DMS79 treated with DMSO at 0.1 percent for 48 hours (cell line): Measurements from ENCODE around the gene STRA6.

ENCODE experiments used
- DNase-seq: peaks from one replicate; lab custom pipeline; 2025; lab: John Stamatoyannopoulos, UW

STRA6 gene, protein sequence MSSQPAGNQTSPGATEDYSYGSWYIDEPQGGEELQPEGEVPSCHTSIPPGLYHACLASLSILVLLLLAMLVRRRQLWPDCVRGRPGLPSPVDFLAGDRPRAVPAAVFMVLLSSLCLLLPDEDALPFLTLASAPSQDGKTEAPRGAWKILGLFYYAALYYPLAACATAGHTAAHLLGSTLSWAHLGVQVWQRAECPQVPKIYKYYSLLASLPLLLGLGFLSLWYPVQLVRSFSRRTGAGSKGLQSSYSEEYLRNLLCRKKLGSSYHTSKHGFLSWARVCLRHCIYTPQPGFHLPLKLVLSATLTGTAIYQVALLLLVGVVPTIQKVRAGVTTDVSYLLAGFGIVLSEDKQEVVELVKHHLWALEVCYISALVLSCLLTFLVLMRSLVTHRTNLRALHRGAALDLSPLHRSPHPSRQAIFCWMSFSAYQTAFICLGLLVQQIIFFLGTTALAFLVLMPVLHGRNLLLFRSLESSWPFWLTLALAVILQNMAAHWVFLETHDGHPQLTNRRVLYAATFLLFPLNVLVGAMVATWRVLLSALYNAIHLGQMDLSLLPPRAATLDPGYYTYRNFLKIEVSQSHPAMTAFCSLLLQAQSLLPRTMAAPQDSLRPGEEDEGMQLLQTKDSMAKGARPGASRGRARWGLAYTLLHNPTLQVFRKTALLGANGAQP

DNA sequence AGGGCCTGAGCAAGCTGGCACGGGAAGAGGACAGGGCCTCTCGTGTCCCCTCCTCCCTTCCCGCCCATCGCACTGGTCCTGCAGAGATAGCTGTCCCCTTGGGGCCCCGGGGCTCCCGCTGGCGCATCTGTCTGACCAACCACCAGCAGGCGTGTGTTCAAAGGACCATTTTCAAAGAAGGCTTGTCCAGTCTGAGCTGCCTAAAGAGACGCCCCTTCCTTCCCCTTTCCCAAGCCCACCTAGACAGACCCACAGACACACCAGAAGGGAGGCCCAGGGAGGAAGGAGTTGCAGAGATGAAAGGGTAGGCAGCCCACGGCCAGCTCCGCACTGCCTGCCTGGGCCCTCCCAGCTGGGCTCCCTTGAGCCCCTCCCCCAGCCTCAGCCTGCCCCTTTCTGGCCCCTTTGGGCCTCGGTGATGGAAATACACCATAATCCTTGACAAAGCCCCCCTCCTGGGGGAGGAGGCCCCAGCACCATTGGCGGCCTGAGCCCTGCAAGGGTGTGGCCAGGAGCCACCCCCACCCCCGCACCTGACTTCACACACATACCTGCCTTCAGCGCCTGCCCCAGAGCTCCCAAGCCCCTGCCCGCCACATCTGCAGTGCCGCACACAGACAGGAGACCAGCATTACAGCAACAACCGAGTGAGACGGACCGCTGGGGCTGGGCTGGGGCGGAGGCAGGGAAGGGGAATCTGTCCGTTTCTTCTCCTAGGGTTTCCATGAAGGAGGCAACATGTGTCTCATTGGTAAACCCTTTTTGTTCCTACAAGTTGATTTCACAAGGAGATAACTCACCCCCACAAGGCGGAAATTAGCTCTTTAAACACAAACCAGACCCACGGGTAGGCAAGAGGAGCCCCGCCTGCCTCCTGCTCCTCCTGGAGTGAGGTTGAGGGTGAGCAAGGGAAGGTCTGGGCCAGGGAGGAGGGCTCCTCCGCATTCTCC, at the start of gene STRA6:
TSS of gene STRA6 (minus strand) at position 336 of the 950 bp plus-strand sequence. CDS start 520 bp downstream, outside the sequence.
- DNase-seq = peak; percentile 79

DNA sequence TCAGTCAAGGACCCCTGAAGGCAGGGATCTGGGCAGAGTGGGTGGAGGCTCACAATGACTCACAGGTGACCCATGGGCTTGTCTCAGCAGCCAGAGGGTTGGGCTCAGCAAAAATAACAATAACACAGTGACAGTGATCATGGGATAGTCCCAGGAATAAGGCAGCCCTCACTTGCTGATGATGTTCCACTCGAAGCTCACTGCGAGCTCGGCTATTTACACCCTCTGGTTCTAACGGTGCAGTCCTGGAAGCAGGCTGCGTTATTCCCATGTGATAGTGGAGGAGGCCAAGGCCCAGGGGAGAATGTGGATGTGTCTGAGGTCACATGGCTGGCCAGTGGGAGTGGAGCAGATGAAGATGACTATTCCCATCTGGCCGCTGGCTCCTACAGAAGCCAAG, 49.7 kb upstream of the STRA6 start:
- DNase-seq = no peak

DNA sequence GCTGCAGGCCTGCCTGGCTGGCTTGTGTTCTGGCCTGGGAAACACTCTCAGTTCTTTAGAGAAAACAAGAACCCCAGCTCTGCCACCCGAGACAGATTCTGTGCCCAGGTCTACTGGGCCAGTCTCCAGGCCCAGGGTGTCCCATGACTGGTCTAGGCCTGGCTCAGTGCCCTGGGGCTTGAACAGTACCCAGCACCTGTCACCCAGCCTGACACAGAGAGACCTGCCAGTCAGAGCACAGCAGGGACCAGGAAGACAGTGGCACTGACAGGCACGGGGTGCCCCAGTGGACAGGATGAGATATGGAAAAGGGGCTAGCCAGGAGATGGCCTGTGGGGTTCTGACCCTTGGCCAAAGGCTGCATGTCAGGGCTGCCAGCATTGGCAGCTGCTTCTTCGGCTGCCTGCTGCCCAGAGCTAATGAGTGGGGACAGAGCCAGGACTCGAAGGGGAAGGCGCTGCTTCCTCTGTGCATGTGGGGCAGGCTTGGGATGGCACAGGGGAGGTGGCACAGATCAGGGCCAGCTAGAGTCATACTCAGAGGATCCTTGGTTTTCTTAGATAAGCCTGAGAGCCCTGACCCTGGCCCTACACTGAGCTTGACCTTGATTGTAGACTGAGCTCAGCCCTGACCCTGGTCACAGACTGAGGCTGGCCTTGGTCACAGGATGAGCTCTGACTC, 48.7 kb upstream of the STRA6 start:
- no peak for DNase-seq

DNA sequence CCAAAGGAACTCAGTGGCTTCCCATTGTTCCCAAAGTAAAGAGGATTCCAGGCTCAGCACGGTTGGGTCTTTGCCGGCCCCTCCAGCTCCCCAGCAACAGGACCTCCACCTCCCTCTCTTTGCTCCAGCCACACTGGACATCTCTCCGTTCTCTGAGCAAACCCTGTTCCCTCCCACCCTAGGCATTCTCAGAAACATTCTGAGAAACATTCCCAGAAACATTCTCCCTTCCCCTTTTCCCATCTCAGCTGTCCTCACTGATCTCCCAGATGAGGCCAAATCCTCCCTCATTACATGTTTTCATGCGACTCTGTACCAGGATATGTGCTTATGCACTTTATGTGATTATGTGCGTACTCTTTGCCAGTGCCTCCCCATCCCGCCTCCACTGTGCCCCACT, 47.7 kb upstream of the STRA6 start:
- no peak for DNase-seq

DNA sequence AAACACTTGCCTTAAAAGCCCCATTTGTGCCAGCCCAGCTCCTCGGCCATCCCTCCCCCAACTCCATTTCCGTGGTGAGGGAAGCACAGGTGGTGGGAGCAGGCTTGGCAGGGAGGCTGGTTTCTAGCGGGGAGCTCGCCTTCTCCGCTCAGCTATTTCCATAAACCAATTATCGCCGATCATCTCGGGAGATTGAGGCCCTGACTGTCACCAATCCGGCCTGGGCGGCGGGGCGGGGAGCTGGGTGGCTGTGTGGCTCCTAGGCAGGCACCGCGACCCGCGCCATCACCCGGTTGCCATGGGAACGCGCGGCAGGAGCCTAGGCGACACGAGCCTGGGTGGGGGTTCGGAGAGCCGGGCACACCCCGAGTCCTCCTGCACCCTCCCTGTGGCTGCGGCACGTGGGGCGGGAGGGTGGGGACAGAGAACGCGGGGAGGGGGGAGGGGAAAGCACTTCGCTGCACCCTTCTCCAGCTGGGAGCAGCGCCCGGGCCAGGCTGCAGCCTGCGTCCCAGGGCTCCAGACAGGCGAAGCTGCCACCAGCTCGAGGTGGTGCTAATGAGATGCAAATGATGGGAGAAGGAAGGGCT, 42.9 kb upstream of the STRA6 start:
- DNase-seq = peak; percentile 63

DNA sequence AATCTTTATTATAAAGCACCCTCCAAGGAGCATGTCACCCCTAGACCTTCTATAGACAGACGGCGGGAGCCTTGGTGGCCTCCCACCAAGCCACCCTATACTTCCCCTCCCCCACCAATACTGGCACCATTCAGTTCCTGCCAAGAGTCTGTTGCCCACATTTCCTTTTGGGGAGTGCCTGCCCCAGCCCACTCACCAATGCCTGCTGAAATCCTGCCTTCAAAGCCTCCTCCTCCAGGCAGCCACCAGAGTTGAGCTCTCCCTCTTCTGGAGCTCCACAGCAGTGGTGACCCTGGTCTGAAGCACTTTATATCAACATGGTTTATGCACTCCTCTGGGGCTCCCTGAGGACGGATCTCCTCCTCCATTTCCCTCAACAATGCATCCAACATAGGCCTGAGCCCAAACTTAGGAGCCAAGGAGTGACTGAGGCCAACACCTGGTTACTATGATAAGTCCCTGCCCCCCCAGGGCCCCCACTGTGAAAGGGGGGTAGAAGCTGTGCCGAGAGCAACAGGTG, 42.3 kb upstream of the STRA6 start:
- DNase-seq = no peak

DNA sequence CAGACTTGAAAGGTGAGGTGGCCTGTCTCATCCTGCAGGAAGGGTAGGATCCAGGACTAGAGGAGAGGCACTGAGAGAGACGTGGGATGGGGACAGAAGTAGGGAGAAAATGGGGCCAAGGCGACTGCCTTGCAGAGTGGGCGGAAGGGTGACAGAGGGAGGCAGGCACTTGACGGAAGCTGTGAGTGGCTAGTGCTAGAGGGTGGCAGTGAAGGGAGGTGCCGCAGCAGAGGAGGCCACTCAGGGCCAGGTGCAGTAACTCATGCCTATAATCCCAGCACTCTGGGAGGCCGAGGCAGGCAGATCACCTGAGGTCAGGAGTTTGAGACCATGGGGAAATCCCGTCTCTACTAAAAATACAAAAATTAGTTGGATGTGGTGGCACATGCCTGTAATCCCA, 40.8 kb upstream of the STRA6 start:
- DNase-seq = peak; percentile 33

DNA sequence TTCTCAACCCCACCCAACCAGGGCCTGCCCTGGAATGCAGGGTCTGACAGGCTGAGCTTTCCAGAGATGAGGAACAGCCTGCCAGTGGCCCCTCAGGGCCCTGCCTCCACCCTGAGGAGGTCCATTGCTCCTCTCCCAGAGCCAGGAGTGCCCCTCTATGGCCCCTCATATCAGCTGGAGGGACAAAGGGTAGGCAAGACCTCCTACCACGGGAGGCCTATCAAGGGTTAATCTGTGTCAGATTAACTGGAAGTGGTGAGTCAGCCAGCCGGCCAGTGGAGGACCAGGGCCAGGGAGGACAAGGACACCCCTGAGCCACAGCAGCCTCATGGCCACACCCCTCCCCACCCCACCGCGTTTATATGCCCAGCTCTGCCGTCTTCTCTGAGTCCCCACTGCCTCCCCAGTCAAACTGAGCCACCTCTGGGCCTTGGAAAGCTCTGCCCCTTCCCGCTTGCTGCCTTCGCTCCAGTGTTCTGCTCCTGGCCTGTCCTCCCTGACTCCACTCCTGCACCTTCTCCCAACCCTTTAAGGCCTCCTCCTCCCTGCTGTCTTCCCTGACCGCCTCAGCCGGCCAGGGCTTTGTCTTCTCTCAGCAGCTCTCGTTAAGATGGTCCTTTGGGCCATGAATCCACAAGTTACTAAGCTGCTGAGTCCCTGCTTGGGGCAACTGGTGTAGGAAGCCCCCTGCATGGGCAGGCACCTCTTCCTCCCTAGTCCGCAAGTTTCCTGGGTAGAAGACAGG, 40.0 kb upstream of the STRA6 start:
- no peak for DNase-seq

DNA sequence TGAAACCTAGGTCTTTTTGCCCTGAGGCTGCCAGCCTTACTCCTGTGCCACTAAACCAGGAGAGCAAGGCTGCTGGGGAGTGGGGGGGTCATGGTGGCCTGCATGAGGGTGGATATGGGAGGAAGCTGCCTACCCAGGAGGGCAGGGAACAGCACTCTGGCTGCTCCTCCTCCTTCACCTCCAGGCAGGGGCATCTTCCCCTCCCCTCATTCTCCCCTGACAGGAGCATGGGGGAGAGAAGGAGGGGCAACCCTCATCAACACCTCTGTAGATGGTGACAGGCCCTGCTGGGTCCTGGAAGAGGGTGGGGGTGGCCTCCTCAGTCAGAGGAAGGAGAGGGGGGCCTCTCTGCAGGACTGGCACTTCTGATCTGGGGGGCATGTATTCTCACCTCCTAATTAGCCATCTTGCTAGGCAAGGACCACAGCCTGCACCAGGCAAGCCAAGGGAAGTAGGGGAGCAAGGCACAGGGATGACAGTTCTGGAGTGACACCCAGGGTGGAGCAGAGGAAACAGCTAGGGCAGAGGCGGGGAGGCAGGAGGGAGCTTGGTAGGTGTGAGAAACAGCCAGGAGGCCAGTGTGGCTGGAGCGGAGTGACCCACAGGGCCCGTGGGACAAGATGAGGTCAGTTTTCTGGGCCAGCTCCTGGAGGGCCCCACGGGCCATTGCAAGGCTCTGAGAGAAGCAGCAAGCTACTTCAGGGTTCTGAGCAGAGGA, 38.5 kb upstream of the STRA6 start:
- DNase-seq = no peak

DNA sequence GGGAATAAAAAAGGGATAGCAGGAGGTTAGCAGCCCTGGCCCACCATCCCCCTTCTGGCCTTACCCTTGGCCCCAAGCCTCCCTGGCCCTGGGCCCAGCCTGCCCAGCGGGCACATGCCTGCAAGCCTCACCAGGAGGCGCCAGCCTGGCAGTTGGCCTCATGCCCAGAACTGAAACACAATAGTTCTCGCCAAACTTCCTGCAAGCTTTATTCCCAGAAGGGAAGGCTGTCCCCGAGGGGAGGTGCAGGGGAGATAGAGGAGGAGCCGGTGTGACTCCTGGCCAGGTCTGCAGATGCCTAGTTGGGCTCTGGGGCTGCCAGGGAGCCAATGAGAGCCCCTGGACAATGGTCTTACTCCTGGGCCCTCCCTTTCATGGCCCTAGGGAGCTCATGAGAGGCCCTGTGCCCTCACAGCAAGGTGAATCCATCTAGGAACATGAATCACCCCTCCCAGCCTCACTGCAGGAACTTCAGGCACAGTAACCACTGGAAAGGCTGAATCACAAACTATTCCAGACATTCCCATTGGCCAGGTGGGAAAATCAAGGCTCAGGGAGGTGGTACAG, 37.5 kb upstream of the STRA6 start:
- peak; percentile 86 for DNase-seq

DNA sequence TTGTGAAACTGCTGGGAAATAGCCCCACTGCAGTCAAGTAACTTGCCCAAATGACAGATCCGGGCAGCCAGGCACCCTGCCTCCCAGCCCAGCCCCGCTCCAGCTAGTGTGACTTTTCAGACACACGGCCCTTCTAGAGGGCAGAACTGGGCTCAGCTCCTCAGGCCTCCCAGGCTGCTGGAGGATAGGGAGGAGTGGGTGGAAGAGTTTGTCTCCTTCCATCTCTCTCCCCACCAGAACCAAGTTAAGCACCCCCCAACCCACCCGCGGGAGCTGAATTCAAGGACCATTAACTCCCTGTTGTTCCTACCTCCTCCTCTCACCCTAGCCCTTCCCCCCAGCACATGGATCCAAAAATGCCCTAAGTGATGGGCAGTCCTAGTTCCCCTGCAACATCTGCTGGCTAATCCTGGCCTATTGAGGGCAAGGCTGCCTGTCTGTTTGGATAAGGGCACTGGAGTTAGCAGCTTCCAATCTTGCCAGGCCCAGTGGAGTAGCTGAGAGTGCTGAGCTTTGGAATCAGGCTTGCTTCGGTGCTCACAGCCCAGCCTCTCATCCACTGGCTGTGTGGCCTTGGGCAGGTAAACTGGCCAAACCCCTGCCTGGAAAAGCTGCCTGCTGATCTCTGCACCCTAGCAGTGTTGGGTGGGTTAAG, 36.6 kb upstream of the STRA6 start:
- peak; percentile 38 for DNase-seq

DNA sequence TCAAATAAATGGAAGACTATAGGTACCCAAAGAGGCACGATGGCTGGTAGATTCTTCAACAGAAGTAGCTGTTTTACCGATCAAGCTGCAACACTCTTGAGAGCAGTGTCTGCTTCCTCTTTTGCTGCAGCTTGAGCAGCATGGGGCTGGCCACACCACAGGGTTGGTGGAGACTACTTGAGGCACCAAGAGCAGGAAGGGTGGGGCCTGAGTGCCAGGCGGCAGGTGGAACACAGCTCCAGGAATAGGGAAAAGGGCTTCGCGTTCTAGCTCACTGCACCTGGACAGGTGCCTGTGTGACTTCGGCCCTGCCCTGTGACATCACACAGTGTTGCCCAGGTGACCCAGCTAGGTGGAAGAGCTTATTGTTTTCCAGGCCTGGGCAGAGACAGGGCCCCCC, 33.4 kb upstream of the STRA6 start, which contains the start of gene CCDC33:
TSS of gene CCDC33 (plus strand) at position 365 of the 400 bp plus-strand sequence. CDS start 394 bp downstream, outside the sequence.
- peak; percentile 92 for DNase-seq

DNA sequence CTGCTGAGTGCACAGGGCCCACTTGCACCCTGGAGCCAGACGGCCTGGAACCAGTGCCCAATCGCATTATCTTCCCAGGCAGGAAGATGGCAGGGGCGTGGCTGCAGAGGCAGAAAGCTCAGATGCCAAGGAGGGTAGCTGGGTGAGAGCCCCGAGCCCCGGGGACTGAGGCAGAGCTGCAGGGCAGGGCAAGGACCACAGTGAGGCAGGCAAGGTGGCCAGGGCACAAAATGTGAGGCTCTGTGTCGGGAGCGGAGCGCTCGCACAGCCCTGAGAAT, 31.9 kb upstream of the STRA6 start:
- no peak for DNase-seq

DNA sequence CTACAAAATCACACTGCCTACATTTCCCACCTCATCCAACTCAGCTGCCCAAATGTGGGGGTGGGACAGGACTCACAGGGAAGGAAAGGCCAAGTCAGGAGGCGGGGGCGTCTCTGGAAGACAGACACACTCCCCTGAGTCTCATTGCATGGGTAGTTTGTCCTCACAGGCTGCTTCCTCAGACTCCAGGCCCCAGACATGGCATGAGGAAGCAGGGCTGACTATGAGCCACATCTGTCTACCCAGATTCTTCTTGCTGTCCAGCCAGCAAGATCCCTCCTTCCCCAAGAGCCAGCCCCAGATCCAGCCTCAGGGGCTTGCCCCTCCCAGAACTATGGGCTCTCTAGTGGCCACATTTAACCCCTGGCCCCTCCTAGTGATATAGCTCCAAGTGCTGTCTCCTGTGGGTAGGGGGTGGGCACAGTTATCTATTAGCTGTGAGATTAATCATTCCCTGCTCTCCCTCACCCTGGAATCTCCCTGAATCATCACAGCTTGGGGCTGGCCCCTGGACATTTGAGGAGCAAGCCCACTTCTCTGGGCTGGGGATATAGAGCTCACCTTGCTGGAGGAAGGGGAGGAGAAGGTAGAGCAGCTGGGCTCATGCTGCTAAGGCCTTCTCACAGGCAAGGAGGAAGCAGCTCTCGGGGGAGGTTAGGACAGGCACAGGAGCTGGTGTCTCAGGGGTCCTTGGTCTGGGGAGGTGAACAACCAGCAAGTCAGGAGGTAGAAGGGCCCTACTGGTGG, 31.4 kb upstream of the STRA6 start:
- no peak for DNase-seq

DNA sequence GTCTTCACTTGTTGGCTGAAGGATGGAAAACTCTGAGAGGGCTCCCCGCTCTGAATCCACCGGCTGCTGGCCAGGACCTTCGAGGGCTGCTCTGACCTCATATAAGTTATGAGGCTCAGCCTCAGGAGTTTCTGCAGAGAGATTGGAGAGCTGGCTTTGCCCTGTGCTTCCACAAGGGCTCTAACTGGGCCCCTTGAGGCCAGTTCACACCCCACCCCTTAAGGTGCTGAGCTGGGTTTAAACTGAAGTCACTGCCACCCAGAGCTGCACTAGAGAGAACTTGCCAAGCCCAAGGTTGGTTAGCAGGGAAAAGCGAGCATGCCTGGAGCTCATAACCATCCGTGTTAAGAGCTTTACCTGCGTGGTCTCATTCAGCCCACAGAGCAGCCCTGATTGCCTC, 30.8 kb upstream of the STRA6 start:
- DNase-seq = no peak

DNA sequence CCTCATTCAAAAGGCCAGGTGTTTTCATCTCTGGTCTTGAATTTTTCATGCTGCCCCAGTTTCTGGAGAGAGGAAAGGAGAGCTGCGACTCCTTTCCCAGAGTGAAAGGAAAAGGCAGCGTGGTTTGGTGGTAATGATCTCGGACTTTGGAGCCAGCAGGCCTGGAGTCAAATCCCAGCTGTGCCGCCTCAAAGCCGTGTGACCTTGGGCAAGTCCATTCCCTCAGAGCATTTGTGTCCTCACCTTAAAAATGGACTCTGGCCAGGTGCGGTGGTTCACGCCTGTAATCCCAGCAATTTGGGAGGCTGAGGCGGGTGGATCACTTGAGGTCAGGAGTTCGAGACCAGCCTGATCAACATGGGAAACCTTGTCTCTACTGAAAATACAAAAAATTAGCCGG, 28.9 kb upstream of the STRA6 start:
- DNase-seq = no peak

DNA sequence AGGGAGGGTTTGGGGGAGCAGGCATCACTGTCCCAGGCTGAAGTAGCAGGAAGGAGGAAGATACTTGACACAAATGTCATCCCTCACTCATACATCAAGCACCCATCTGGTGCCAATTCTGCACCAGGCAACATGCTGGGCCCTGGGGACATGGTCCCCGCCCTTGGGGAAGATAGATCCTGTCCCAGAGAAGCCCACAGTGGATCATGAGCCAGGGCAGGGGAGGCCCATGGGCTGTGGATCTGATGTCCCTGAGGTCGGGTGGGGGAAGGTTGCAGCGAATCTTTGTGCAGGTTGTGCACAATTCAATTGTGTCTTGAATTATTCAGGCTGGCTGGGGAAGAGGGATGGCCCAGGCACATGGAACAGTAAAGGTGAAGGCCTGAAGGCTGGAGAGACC, 27.1 kb upstream of the STRA6 start:
- DNase-seq = no peak

DNA sequence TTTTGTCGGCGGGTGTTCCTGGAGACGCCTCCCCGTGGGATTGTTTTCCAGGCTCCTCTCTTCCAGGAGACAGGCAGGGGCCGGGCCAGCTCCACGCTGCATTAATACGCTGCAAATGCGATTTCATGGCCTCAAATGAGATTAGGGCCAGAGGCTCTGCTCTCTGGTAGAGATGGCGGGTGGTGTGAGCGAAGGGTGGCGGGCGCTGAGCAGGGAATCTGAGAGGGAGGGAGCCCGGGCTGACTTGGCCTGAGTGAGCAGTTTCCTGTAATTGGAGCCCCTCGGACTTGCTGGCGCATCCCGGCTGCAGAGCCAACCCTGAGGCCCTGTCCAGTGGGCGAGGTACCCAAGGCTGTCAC, 26.1 kb upstream of the STRA6 start:
- DNase-seq = peak; percentile 68
